ENCODE measurements around the gene PRR22.
"Not testable (repeated sequence)": the region's sequence is repeated elsewhere in the genome, so short reads cannot be mapped to it uniquely, and the experiment has no call there.

Gene PRR22

GRCh38 chr19:5753743-5754142, 30.8 kb downstream of the PRR22 start:
- no peak overlapping the region for H3K27ac Mint-ChIP-seq

GRCh38 chr19:5751709-5752108, 32.8 kb downstream of the PRR22 start:
- Mint-ChIP-seq H3K4me1 (no peaks in the 10 kb centered on the region), H3K27ac (no peak overlapping the region), H3K9me3 (no peaks in the 10 kb centered on the region), H3K4me3 (no peak overlapping the region), H3K36me3 (no peaks in the 10 kb centered on the region)
- DNase-seq (ENCODE audit: low spot score in 2 of 2) (no peak), ATAC-seq (no peak)

More at GRCh38 chr19:5753743-5754142, 30.8 kb downstream of the PRR22 start:
- ATAC-seq (no peak), DNase-seq (ENCODE audit: low spot score in 2 of 2) (no peak)
- Mint-ChIP-seq H3K9me3 (no peaks in the 10 kb centered on the region), H3K4me1 (no peaks in the 10 kb centered on the region), H3K36me3 (no peaks in the 10 kb centered on the region), H3K4me3 (no peak overlapping the region)

DNA sequence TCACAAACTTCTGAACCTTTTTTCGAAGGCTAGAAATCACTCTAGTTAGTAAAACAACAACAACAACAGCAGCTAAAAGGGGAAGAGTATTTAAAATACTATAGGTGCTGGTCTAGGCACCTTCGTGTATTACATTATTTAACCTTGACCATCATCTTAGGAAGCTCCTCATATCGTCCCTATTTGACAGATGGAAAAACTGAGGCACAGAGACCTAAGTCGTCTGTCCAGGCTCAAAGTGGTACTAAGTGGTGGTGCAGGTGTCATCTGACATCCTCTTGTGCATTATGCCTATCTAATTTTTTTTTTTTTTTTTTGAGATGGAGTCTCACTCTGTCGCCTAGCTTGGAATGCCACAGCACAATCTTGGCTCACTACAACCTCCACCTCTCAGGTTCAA, 35.0 kb downstream of the PRR22 start:
- no peak for ATAC-seq
- Mint-ChIP-seq H3K4me3 (no peak overlapping the region), H3K9me3 (no peaks in the 10 kb centered on the region), H3K4me1 (no peaks in the 10 kb centered on the region), H3K36me3 (no peaks in the 10 kb centered on the region), H3K27ac (no peak overlapping the region)
- no peak for DNase-seq (ENCODE audit: low spot score in 2 of 2)

DNA sequence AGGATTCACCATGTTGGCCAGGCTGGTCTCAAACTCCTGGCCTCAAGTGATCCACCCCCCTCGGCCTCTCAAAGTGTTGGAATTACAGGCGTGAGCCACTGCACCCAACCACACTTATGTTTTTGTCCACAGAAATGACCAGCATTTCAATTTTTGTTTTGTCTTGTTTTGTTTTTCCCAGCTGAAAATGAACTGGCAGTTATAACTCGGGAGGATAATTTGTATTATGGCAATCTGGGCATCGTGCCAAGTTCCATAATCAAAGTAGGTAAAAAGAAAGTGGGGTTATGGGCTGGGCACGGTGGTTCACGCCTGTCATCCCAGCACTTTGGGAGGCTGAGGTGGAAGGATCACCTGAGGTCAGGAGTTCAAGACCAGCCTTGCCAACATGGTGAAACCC, 35.6 kb downstream of the PRR22 start:
- not testable (repeated sequence) for H3K27ac Mint-ChIP-seq; H3K36me3 Mint-ChIP-seq; H3K4me1 Mint-ChIP-seq; H3K4me3 Mint-ChIP-seq; ATAC-seq; H3K9me3 Mint-ChIP-seq; DNase-seq (ENCODE audit: low spot score in 2 of 2)

DNA sequence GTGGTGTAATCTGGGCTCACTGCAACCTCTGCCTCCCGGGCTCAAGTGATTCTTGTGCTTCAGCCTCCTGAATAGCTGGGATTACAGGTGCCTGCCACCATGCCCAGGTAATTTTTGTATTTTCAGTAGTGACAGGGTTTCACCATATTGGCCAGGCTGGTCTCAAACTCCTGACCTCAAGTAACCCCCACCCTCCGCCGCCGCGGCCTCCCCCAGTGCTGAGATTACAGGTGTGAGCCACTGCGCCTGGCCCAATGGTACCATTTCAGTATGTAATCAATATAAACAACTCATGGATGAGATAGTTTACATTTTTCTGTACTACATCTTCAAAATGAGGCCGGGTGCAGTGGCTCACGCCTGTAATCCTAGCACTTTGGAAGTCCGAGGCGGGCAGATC, 39.5 kb downstream of the PRR22 start:
- ATAC-seq; H3K9me3 Mint-ChIP-seq; H3K36me3 Mint-ChIP-seq; H3K4me1 Mint-ChIP-seq; DNase-seq (ENCODE audit: low spot score in 2 of 2); H3K4me3 Mint-ChIP-seq; H3K27ac Mint-ChIP-seq: not testable (repeated sequence)

- ATAC-seq: no peak
- no peak for DNase-seq (ENCODE audit: low spot score in 2 of 2)
- no peak overlapping the region for H3K4me3 Mint-ChIP-seq
- H3K9me3 Mint-ChIP-seq: no peaks in the 10 kb centered on the region
- H3K4me1 Mint-ChIP-seq: no peaks in the 10 kb centered on the region
- H3K36me3 Mint-ChIP-seq: no peaks in the 10 kb centered on the region
- H3K27ac Mint-ChIP-seq: no peak overlapping the region
Observed at GRCh38 chr19:5743630-5744029, 40.9 kb downstream of the PRR22 start.

- Mint-ChIP-seq H3K4me1 (no peaks in the 10 kb centered on the region), H3K36me3 (no peaks in the 10 kb centered on the region), H3K4me3 (no peak overlapping the region), H3K27ac (no peak overlapping the region), H3K9me3 (no peaks in the 10 kb centered on the region)
- no peak for DNase-seq (ENCODE audit: low spot score in 2 of 2)
- no peak for ATAC-seq
Observed at GRCh38 chr19:5742051-5742450, 42.5 kb downstream of the PRR22 start.

- Mint-ChIP-seq H3K27ac (no peak overlapping the region), H3K4me3 (no peak overlapping the region), H3K4me1 (no peaks in the 10 kb centered on the region), H3K9me3 (no peaks in the 10 kb centered on the region), H3K36me3 (no peaks in the 10 kb centered on the region)
- no peak for DNase-seq (ENCODE audit: low spot score in 2 of 2)
- no peak for ATAC-seq
Observed at GRCh38 chr19:5738423-5738822, 46.1 kb downstream of the PRR22 start.

- DNase-seq (ENCODE audit: low spot score in 2 of 2); H3K4me3 Mint-ChIP-seq; H3K9me3 Mint-ChIP-seq; H3K4me1 Mint-ChIP-seq; ATAC-seq; H3K27ac Mint-ChIP-seq; H3K36me3 Mint-ChIP-seq: not testable (repeated sequence)
Observed at GRCh38 chr19:5733172-5733571, 51.4 kb downstream of the PRR22 start.

Data from stimulated activated effector memory CD8-positive, alpha-beta T cell treated with anti-CD3 and anti-CD28 coated beads, Interleukin-12 subunit alpha, Interleukin-12 subunit beta, amount 100 ng/mL, for 72 hours (primary cell).